A549 (cell line): ENCODE results near the gene DYRK1A. TPM values are rescaled to one million over a fixed set of nuclear protein-coding genes. Genes with fewer than 3 reads are reported as not detected.

Experiments
- ATAC-seq, 2 experiments: fragments of 200-7000 bp in 1 of 2; fragments of >200 bp in 1 of 2; cut with Nextera tagmentation in 1 of 2; cut with Tn5 transposase in 1 of 2; 3 replicates each; pipeline versions ENCODE4 v1.8.0 to v1.9.1; 2018 to 2020; ENCODE audit warnings: mild to moderate bottlenecking in 1 of 2, moderate library complexity in 1 of 2
- CTCF ChIA-PET: fragments of 300-600 bp; sonication (Branson Sonifier 250); formaldehyde crosslinking; extraction: SDS; loops from one replicate; lab custom pipeline; 2021; ENCODE audit warnings: antibody characterized with exemption, inconsistent platforms; lab: Yijun Ruan, JAX
- POLR2A ChIA-PET: fragments of 350-600 bp; formaldehyde crosslinking; extraction: SDS; loops from one replicate; lab custom pipeline; 2021; ENCODE audit warnings: antibody characterized with exemption, inconsistent platforms; lab: Yijun Ruan, JAX
- DNase-seq, 2 experiments: peaks; one replicate each; pipeline versions ENCODE4 v3.0.0 to v3.0.0-alpha.2; 2011 to 2016; ENCODE audit warnings: low read depth in 1 of 2, low spot score in 1 of 2
- FAIRE-seq: peaks from 2 replicates; lab custom pipeline; 2011; peaks lifted over from hg19 to GRCh38; lab: Jason Lieb, UNC
- H3K27ac ChIP-seq, 2 experiments: fragments of >200 bp; sonication (Bioruptor Twin); formaldehyde crosslinking; 3 replicates each; pipeline ENCODE4 v1.5.1; 2016 to 2017
- H3K4me1 ChIP-seq: fragments of >200 bp; sonication (Bioruptor Twin); formaldehyde crosslinking; 3 replicates; pipeline ENCODE4 v1.6.1; 2016
- H3K4me2 ChIP-seq: fragments of >200 bp; sonication (Bioruptor Twin); formaldehyde crosslinking; 3 replicates; pipeline ENCODE4 v1.6.1; 2016
- H3K4me3 ChIP-seq: fragments of >200 bp; sonication (Bioruptor Twin); formaldehyde crosslinking; 3 replicates; pipeline ENCODE4 v1.5.1; 2016
- H3K9me3 ChIP-seq: fragments of >200 bp; sonication (Bioruptor Twin); formaldehyde crosslinking; 3 replicates; pipeline ENCODE4 v1.6.1; 2016
- CTCF ChIP-seq: fragments of >200 bp; sonication (Bioruptor Twin); formaldehyde crosslinking; IDR thresholded peaks from 3 replicates; pipeline ENCODE4 v1.5.1; 2016
- ELK1 ChIP-seq: fragments of 150-350 bp; IDR thresholded peaks from 2 replicates; pipeline ENCODE4 v1.6.1; 2014; ENCODE audit warnings: low read depth, mild to moderate bottlenecking, low read length
- HES2 ChIP-seq: fragments of >200 bp; sonication (Bioruptor Twin); formaldehyde crosslinking; IDR thresholded peaks from 2 replicates; pipeline ENCODE4 v1.6.1; 2016
- HOXA7 ChIP-seq: fragments of 250-450 bp; sonication (Bioruptor Pico); IDR thresholded peaks from 2 replicates; pipeline ENCODE4 v1.5.0; 2020; ENCODE audit warnings: mild to moderate bottlenecking, moderate library complexity
- HOXB5 ChIP-seq: fragments of 250-450 bp; sonication (Bioruptor Pico); IDR thresholded peaks from 2 replicates; pipeline ENCODE4 v1.5.0; 2020; ENCODE audit warnings: mild to moderate bottlenecking, moderate library complexity
- JUNB ChIP-seq: fragments of >200 bp; sonication (Bioruptor Twin); formaldehyde crosslinking; IDR thresholded peaks from 2 replicates; pipeline ENCODE4 v1.6.1; 2016
- KDM5A ChIP-seq: fragments of 200-600 bp; sonication (generic); IDR thresholded peaks from 2 replicates; pipeline ENCODE4 v1.6.1; 2016; ENCODE audit warnings: antibody characterized with exemption, mild to moderate bottlenecking
- NFE2L2 ChIP-seq: fragments of 150-350 bp; conservative IDR thresholded peaks from 2 replicates; pipeline ENCODE4 v1.6.1; 2014; ENCODE audit warnings: low read length
- PHF8 ChIP-seq: fragments of 200-600 bp; sonication (generic); IDR thresholded peaks from 2 replicates; pipeline ENCODE4 v1.6.1; 2016; ENCODE audit warnings: low read depth, mild to moderate bottlenecking, antibody characterized with exemption, moderate library complexity, borderline replicate concordance
- POLR2A ChIP-seq: IDR thresholded peaks from 2 replicates; pipeline ENCODE4 v1.6.1; 2012; ENCODE audit warnings: mild to moderate bottlenecking, low read length
- POLR2AphosphoS2 ChIP-seq: conservative IDR thresholded peaks from 2 replicates; pipeline ENCODE4 v1.6.1; 2012; ENCODE audit warnings: low read length, improper control_type of control experiment, inconsistent platforms
- RARB ChIP-seq: fragments of 250-450 bp; sonication (Bioruptor Pico); IDR thresholded peaks from 2 replicates; pipeline ENCODE4 v1.8.0; 2021; ENCODE audit warnings: mild to moderate bottlenecking, moderate library complexity
- RCOR1 ChIP-seq: fragments of 150-350 bp; IDR thresholded peaks from 2 replicates; pipeline ENCODE4 v1.6.1; 2014; ENCODE audit warnings: antibody characterized with exemption, low read length, low read depth
- RFX5 ChIP-seq: fragments of 450-650 bp; IDR thresholded peaks from 2 replicates; pipeline ENCODE4 v1.7.1; 2014; ENCODE audit warnings: antibody characterized with exemption, mild to moderate bottlenecking, moderate library complexity
- SREBF2 ChIP-seq: fragments of 450-650 bp; IDR thresholded peaks from 2 replicates; pipeline ENCODE4 v1.6.1; 2014; ENCODE audit warnings: mild to moderate bottlenecking, moderate library complexity
- TFCP2L1 ChIP-seq: fragments of 250-450 bp; sonication (Bioruptor Pico); IDR thresholded peaks from 2 replicates; pipeline ENCODE4 v1.5.0; 2021; ENCODE audit warnings: mild to moderate bottlenecking
- ZSCAN20 ChIP-seq: fragments of 250-450 bp; sonication (Bioruptor Pico); IDR thresholded peaks from 2 replicates; pipeline ENCODE4 v1.8.0; 2022; ENCODE audit warnings: mild to moderate bottlenecking, moderate library complexity
- WGBS: methylation state at CpG from one replicate; pipeline ENCODE4 v1.1.6; 2017; ENCODE audit errors: missing lambda C conversion rate; 5-methylcytosine and 5-hydroxymethylcytosine counted together
- polyA plus RNA-seq, 4 experiments: library from polyadenylated mRNA; depleted of rRNA in 3 of 4; stranded (reverse); fragments of >200 nt; fragmentation: RNase III in 1 of 4; extraction: RNeasy Plus Mini Kit Qiagen cat#74134 plus additional on column Dnase treatment in 1 of 4; gene quantifications; 2 replicates in 3 of 4; 3 replicates in 1 of 4; pipeline ENCODE4 v1.2.3, GENCODE V29; 2011 to 2017
- TF ChIP-seq, protein P1 (sequence below): fragments of 250-450 bp; sonication (Bioruptor Pico); IDR thresholded peaks from 2 replicates; pipeline ENCODE4 v1.5.0; 2021; ENCODE audit warnings: mild to moderate bottlenecking, moderate library complexity, borderline replicate concordance
- TF ChIP-seq, protein P2 (sequence below): fragments of 250-450 bp; sonication (Bioruptor Pico); IDR thresholded peaks from 2 replicates; pipeline ENCODE4 v1.5.0; 2020; ENCODE audit warnings: low read depth, mild to moderate bottlenecking, moderate library complexity

DYRK1A gene
- polyA plus RNA-seq, 2 of the 4 experiments (the other 2 are of a cell fraction): 12.7 to 29.4 TPM

GRCh38 chr21:37502947-37503346 is 136.4 kb downstream of the DYRK1A start:
- Histone ChIP-seq H3K4me1 (no peaks in the 10 kb centered on the region), H3K27ac (no peak overlapping the region), H3K4me3 (no peak overlapping the region), H3K4me2 (no peak overlapping the region), H3K9me3 (no peaks in the 10 kb centered on the region)
- no peak for DNase-seq
- POLR2A ChIA-PET: interaction anchor here (1.1 kb wide), 1 partner anchor 61 kb away, joined by 4 read pairs; no protein-coding TSS in a partner anchor
- CTCF ChIA-PET: interaction anchor here (1.0 kb wide), 1 partner anchor 9 kb away, joined by 3 read pairs; no protein-coding TSS in a partner anchor
- 98% methylated on average over 3 of the region's 3 CpGs for WGBS
- no peak for FAIRE-seq
- no peak for ATAC-seq
- TF ChIP-seq SREBF2 (no peak), RCOR1 (no peak), NFE2L2 (no peak), HOXA7 (no peak), ELK1 (no peak), RARB (no peak), POLR2AphosphoS2 (no peak), TFCP2L1 (CRISPR knock-in tag) (no peak), HOXB5 (CRISPR knock-in tag) (no peak), JUNB (no peak), POLR2A (no peak), PHF8 (no peak)
- TF ChIP-seq, protein P1, sequence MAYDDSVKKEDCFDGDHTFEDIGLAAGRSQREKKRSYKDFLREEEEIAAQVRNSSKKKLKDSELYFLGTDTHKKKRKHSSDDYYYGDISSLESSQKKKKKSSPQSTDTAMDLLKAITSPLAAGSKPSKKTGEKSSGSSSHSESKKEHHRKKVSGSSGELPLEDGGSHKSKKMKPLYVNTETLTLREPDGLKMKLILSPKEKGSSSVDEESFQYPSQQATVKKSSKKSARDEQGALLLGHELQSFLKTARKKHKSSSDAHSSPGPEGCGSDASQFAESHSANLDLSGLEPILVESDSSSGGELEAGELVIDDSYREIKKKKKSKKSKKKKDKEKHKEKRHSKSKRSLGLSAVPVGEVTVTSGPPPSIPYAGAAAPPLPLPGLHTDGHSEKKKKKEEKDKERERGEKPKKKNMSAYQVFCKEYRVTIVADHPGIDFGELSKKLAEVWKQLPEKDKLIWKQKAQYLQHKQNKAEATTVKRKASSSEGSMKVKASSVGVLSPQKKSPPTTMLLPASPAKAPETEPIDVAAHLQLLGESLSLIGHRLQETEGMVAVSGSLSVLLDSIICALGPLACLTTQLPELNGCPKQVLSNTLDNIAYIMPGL (CRISPR knock-in tag): no peak

DNA sequence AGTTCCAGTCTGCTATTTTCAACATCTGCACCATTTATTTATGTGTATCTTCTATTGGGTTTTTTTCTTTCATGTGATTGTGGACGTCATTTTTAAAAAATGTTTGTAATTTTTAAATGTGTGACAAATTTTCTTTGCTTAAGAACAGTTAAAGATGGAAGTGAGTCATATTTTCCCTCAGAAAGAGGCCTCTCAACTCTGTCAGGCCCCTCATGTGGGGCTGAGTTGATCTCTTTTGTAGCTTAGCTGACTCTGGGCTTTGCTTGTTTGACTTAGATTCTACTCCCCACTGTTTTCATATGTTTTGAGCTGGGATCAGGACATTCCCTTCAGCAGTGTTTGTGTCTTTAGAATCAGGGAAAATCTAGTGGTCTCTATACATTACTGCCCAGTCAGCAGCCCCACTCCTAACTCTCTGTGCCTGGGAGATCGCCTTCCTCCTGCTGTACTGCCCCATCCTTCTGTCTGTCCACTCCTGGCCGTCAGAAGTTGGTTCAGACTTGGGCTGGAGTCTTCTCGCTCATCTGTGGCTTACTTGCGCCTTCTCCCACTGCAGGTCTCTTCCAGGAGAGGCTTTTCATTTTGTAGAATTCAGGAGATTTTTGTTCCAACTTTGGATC is 137.4 kb downstream of the DYRK1A start:
- ChIA-PET CTCF (no interaction called here), POLR2A (no interaction called here)
- H3K4me2 ChIP-seq: no peak overlapping the region
- no peak overlapping the region for H3K27ac ChIP-seq
- no peak for DNase-seq
- no peak for FAIRE-seq
- H3K4me3 ChIP-seq: no peak overlapping the region
- H3K4me1 ChIP-seq: no peaks in the 10 kb centered on the region
- 94% methylated on average over 5 of the region's 5 CpGs for WGBS
- ATAC-seq: no peak
- TF ChIP-seq HES2 (no peak), RFX5 (no peak), CTCF (no peak), HOXA7 (no peak), SREBF2 (no peak), POLR2A (no peak), ZSCAN20 (CRISPR knock-in tag) (no peak), KDM5A (no peak), NFE2L2 (no peak)
- TF ChIP-seq, protein P2, sequence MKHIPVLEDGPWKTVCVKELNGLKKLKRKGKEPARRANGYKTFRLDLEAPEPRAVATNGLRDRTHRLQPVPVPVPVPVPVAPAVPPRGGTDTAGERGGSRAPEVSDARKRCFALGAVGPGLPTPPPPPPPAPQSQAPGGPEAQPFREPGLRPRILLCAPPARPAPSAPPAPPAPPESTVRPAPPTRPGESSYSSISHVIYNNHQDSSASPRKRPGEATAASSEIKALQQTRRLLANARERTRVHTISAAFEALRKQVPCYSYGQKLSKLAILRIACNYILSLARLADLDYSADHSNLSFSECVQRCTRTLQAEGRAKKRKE (CRISPR knock-in tag): no peak
- H3K9me3 ChIP-seq: no peaks in the 10 kb centered on the region
